Gastrocnemius medialis (tissue), 4 donors: Measurements from ENCODE around the gene SERINC2. TPM values are rescaled to one million over a fixed set of nuclear protein-coding genes. Genes with fewer than 3 reads are reported as not detected.

Experiments
- ATAC-seq, 2 donors: fragments of 150-250 bp; one replicate each; pipeline ENCODE4 v1.9.1; 2016
- DNase-seq, 2 donors: peaks; one replicate each; pipeline ENCODE4 v3.0.0-alpha.2; 2019
- H3K27ac ChIP-seq, 4 donors: fragments of 200-600 bp; sonication (generic); 1 replicate in 1 of 4; 2 replicates in 3 of 4; pipeline ENCODE4 v1.5.1; 2016 to 2018; ENCODE audit warnings: mild to moderate bottlenecking in 2 of 4, moderate library complexity in 1 of 4
- H3K27me3 ChIP-seq, 3 donors: fragments of 200-600 bp; sonication (generic) in 2 of 3; 1 replicate in 1 of 3; 2 replicates in 2 of 3; pipeline versions ENCODE4 v1.5.1 to v1.6.0; 2016 to 2019; ENCODE audit warnings: mild to moderate bottlenecking in 1 of 3, moderate library complexity in 1 of 3
- H3K36me3 ChIP-seq, 2 donors: fragments of 200-600 bp; sonication (generic) in 1 of 2; one replicate each; pipeline ENCODE4 v1.5.1; 2017 to 2018
- H3K4me1 ChIP-seq, 2 donors: fragments of 200-600 bp; sonication (generic) in 1 of 2; one replicate each; pipeline ENCODE4 v1.5.1; 2016 to 2017; ENCODE audit warnings: mild to moderate bottlenecking in 2 of 2
- H3K4me3 ChIP-seq, 4 donors: fragments of 200-600 bp; sonication (generic) in 3 of 4; 1 replicate in 1 of 4; 2 replicates in 3 of 4; pipeline ENCODE4 v1.5.1; 2016 to 2019; ENCODE audit warnings: mild to moderate bottlenecking in 2 of 4
- H3K9me3 ChIP-seq, 3 donors: fragments of 200-600 bp; sonication (generic) in 2 of 3; 1 replicate in 1 of 3; 2 replicates in 2 of 3; pipeline ENCODE4 v1.5.1; 2016 to 2019
- CTCF ChIP-seq, 5 experiments: fragments of 450-650 bp in 3 of 5; fragments of 200-600 bp in 2 of 5; sonication (generic) in 2 of 5; IDR thresholded peaks in 4 of 5; conservative IDR thresholded peaks in 1 of 5; 1 replicate in 4 of 5; 2 replicates in 1 of 5; pipeline ENCODE4 v1.5.1; 2016 to 2019; ENCODE audit warnings: antibody characterized with exemption in 5 of 5, mild to moderate bottlenecking in 3 of 5, moderate library complexity in 3 of 5
- POLR2A ChIP-seq, 2 donors: fragments of 450-650 bp; IDR thresholded peaks; one replicate each; pipeline ENCODE4 v1.6.1; 2017; ENCODE audit warnings: antibody characterized with exemption in 2 of 2, mild to moderate bottlenecking in 2 of 2, moderate library complexity in 2 of 2
- in situ Hi-C, 4 donors: fragments of 200-750 bp; cut with MboI; loops; one replicate each; pipeline versions ENCODE4 v1.15.0 to v1.8.0; 2017; ENCODE audit warnings: low sequenced_read_pairs in 4 of 4
- intact Hi-C: fragments of 100-400 bp; cut with DNase I; formaldehyde crosslinking; loops from one replicate; pipeline ENCODE4 v1.15.1; 2023; ENCODE audit warnings: low total_unique reads
- total RNA-seq, 4 donors: library from RNA; depleted of rRNA; stranded (reverse); fragments of >200 nt; gene quantifications; one replicate each; pipeline versions ENCODE4 v1.1.0 to v1.2.3, GENCODE V29; 2016

Gene SERINC2
- total RNA-seq, 4 donors from 2014 or later, result 21.2 to 53.4 (median 35.9) TPM

- H3K36me3 ChIP-seq, result no peaks in the 10 kb centered on the region
- ATAC-seq, result no peak
- in situ Hi-C loops (no loop called here), intact Hi-C loops (no loop called here)
- TF ChIP-seq POLR2A (IDR thresholded peaks at IDR 0.05), result no peak
- no peak for TF ChIP-seq CTCF (IDR thresholded peaks at IDR 0.05 in 4 of 5, conservative IDR thresholded peaks at IDR 0.05 in 1 of 5)
- no peaks in the 10 kb centered on the region for H3K4me1 ChIP-seq
- no peak for DNase-seq
- no peaks in the 10 kb centered on the region for H3K9me3 ChIP-seq
- no peak overlapping the region for H3K4me3 ChIP-seq
- no peak overlapping the region for H3K27ac ChIP-seq
- H3K27me3 ChIP-seq, result no peaks in the 10 kb centered on the region
These were observed 12.6 kb upstream of the SERINC2 start for GRCh38 chr1:31400393-31400792.

DNA sequence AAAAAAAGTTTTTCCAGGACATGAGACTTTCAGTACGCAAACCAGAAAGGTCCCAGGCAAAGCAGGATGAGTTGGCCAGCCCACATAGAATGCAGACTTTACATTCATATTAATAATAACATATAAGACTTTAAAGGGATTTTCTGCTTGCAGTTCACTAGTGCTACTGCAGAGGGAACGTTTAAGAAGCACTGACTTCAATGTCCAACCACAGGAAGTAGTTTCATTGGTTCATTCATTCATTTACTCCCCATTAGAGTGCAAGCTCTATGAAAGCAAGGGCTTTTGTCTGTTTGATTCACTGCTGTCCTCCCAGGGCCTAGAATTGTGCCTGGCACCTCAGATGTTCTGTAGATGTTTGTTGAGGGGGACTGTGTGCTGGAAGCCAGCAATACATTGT, 11.8 kb upstream of the SERINC2 start:
- intact Hi-C loops, result no loop called here
- no peak overlapping the region for H3K27ac ChIP-seq
- DNase-seq (no peak), ATAC-seq (no peak)
- no peaks in the 10 kb centered on the region for H3K4me1 ChIP-seq
- in situ Hi-C loops, result no loop called here
- no peaks in the 10 kb centered on the region for H3K9me3 ChIP-seq
- no peak overlapping the region for H3K4me3 ChIP-seq
- TF ChIP-seq POLR2A (IDR thresholded peaks at IDR 0.05), result no peak
- no peak for TF ChIP-seq CTCF (IDR thresholded peaks at IDR 0.05 in 4 of 5, conservative IDR thresholded peaks at IDR 0.05 in 1 of 5)
- H3K27me3 ChIP-seq, result no peaks in the 10 kb centered on the region
- H3K36me3 ChIP-seq, result no peaks in the 10 kb centered on the region

GRCh38 chr1:31405578-31406245, 7.3 kb upstream of the SERINC2 start:
- H3K9me3 ChIP-seq, result no peaks in the 10 kb centered on the region
- DNase-seq (no peak), ATAC-seq (peak in 1 of 2 donors; percentile 19)
- H3K27me3 ChIP-seq, result no peaks in the 10 kb centered on the region
- H3K4me1 ChIP-seq, result no peaks in the 10 kb centered on the region
- no peaks in the 10 kb centered on the region for H3K36me3 ChIP-seq
- TF ChIP-seq CTCF (IDR thresholded peaks at IDR 0.05 in 4 of 5, conservative IDR thresholded peaks at IDR 0.05 in 1 of 5), result no peak
- TF ChIP-seq POLR2A (IDR thresholded peaks at IDR 0.05), result no peak
- intact Hi-C loops (no loop called here), in situ Hi-C loops (no loop called here)
- H3K27ac ChIP-seq, result no peak overlapping the region
- no peak overlapping the region for H3K4me3 ChIP-seq

GRCh38 chr1:31407029-31407626, 5.9 kb upstream of the SERINC2 start:
- Histone ChIP-seq H3K27ac (no peak overlapping the region), H3K27me3 (no peaks in the 10 kb centered on the region), H3K9me3 (no peaks in the 10 kb centered on the region), H3K36me3 (no peaks in the 10 kb centered on the region), H3K4me1 (no peaks in the 10 kb centered on the region), H3K4me3 (no peak overlapping the region)
- DNase-seq (no peak), ATAC-seq (no peak)
- intact Hi-C loops, result no loop called here
- in situ Hi-C loops, result no loop called here
- TF ChIP-seq CTCF (IDR thresholded peaks at IDR 0.05 in 4 of 5, conservative IDR thresholded peaks at IDR 0.05 in 1 of 5), result no peak
- TF ChIP-seq POLR2A (IDR thresholded peaks at IDR 0.05), result no peak
